Vagina (tissue), 2 donors: ENCODE data around the gene ALOXE3. TPM values are rescaled to one million over a fixed set of nuclear protein-coding genes. Genes with fewer than 3 reads are reported as not detected.

Source experiments
- DNase-seq, 2 donors: peaks; one replicate each; pipeline ENCODE4 v3.0.0-alpha.2; 2017; ENCODE audit errors: extremely low spot score in 2 of 2
- H3K27ac ChIP-seq: fragments of 200-600 bp; sonication (generic); one replicate; pipeline ENCODE4 v1.5.1; 2019
- H3K27me3 ChIP-seq: fragments of 200-600 bp; sonication (generic); one replicate; pipeline ENCODE4 v1.5.1; 2019
- H3K36me3 ChIP-seq, 2 donors: fragments of 200-600 bp; sonication (generic); one replicate each; pipeline ENCODE4 v1.5.1; 2017 to 2019
- H3K4me1 ChIP-seq: fragments of 200-600 bp; sonication (generic); one replicate; pipeline ENCODE4 v1.5.1; 2019
- H3K4me3 ChIP-seq, 2 donors: fragments of 200-600 bp; sonication (generic); 1 replicate in 1 of 2; 2 replicates in 1 of 2; pipeline ENCODE4 v1.5.1; 2016 to 2019
- H3K9me3 ChIP-seq: fragments of 200-600 bp; sonication (generic); one replicate; pipeline ENCODE4 v1.5.1; 2019
- POLR2A ChIP-seq, 2 donors: fragments of 450-650 bp; IDR thresholded peaks; one replicate each; pipeline ENCODE4 v1.6.1; 2017; ENCODE audit warnings: antibody characterized with exemption in 2 of 2, mild to moderate bottlenecking in 2 of 2, moderate library complexity in 2 of 2
- POLR2AphosphoS5 ChIP-seq, 2 donors: sonication (generic); formaldehyde crosslinking; IDR thresholded peaks; one replicate each; pipeline ENCODE4 v1.9.0; 2017; ENCODE audit warnings: antibody characterized with exemption in 2 of 2, mild to moderate bottlenecking in 2 of 2, low read depth in 1 of 2; ENCODE audit not compliant: insufficient read depth in 1 of 2
- intact Hi-C: fragments of 100-400 bp; cut with DNase I; formaldehyde crosslinking; loops from one replicate; pipeline ENCODE4 v1.15.1; 2023
- total RNA-seq: library from RNA; depleted of rRNA; stranded (reverse); fragments of >200 nt; gene quantifications from one replicate; pipeline ENCODE4 v1.2.3, GENCODE V29; 2016
- TF ChIP-seq, protein P1 (sequence below), 3 experiments: fragments of 450-650 bp in 2 of 3; fragments of 200-600 bp in 1 of 3; sonication (generic) in 1 of 3; IDR thresholded peaks; one replicate each; pipeline ENCODE4 v1.5.1; 2017 to 2019; ENCODE audit warnings: antibody characterized with exemption in 3 of 3, mild to moderate bottlenecking in 2 of 3, moderate library complexity in 2 of 3

ALOXE3 gene
- total RNA-seq, 1 donor from 2014 or later: 1.5 TPM

DNA sequence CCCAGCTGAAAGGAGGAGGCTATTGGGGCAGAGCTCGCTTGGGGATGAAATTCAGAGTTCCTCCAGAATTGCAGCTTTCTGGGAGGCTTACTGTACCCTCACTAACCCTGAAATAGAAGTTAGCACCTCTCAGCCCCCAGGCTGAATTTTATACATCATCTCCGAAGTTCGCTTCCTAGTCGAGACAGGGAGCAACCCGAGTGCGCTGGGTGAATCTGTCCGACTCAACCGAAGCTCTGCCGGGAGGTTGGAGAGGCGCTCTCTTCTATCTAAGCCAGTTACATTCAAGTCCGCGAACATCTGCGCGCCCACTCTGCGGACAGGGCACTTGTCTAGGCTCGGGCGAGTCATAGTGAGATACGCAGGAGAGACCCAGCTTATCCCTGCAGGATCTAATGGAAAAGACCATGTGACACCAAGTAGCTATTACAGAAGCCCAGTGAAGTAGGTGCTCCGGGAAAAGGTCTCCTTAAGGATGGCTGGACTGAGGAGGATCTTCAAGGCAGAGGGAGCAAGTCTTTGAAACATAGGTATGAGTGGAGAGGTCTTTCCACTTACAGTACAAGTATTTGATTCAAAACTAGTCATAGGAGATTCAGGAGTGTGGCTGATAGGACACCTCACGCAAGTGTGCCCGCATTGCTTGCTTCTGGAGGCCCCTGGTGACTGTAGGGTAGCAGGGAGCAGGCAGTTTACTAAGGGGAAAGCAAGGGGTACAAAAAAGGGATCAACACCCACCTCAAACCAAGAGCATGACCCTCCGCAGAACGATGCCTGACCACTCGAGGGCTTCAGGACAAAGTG, 6.2 kb upstream of the ALOXE3 start:
- Histone ChIP-seq H3K36me3 (no peaks in the 10 kb centered on the region), H3K9me3 (no peaks in the 10 kb centered on the region), H3K4me1 (peaks cover 64% of the 10 kb centered on the region), H3K27me3 (no peaks in the 10 kb centered on the region), H3K27ac (peak overlapping the region; percentile 98), H3K4me3 (peak overlapping the region; percentile 50 to 76)
- intact Hi-C loops: loop anchor here (5.0 kb wide), 1 partner anchor 98 kb away; no protein-coding TSS in a partner anchor
- no peak for DNase-seq
- no peak for TF ChIP-seq POLR2AphosphoS5 (IDR thresholded peaks at IDR 0.05; ENCODE audit: insufficient read depth in 1 of 2, low read depth in 1 of 2)
- TF ChIP-seq, protein P1, sequence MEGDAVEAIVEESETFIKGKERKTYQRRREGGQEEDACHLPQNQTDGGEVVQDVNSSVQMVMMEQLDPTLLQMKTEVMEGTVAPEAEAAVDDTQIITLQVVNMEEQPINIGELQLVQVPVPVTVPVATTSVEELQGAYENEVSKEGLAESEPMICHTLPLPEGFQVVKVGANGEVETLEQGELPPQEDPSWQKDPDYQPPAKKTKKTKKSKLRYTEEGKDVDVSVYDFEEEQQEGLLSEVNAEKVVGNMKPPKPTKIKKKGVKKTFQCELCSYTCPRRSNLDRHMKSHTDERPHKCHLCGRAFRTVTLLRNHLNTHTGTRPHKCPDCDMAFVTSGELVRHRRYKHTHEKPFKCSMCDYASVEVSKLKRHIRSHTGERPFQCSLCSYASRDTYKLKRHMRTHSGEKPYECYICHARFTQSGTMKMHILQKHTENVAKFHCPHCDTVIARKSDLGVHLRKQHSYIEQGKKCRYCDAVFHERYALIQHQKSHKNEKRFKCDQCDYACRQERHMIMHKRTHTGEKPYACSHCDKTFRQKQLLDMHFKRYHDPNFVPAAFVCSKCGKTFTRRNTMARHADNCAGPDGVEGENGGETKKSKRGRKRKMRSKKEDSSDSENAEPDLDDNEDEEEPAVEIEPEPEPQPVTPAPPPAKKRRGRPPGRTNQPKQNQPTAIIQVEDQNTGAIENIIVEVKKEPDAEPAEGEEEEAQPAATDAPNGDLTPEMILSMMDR (IDR thresholded peaks at IDR 0.05): no peak
- no peak for TF ChIP-seq POLR2A (IDR thresholded peaks at IDR 0.05)

DNA sequence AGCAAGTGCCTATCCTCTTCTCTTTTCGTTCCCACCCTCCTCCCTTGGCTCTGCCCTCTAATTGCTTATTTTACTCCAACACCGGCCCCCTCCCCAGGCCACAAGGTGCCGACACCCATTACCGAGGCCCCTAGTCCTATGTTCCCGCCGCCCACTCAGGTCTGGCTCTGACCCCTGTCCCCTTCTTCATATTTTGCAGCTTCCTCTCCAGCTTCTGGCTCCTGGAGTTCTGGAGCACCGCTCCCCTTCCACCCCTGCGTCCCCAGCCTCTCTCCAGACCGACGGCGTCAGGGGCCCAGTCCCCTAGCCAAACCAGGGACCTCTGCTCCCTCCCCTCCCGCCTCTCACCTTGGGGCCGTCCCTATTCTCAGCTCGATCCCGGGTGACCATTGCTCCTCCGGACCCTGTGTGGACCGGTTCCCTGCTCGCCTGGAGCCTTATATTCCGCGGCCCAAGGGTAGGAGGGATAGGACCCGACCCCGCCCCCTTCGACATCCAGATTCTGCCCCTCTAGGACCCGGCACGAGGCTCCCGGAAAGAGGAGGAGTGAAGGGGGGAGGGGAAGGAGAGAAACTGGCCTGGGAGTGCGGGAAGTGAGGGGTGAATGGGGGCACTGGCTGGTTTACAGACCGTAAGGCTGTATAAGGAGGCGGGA, 5.5 kb upstream of the ALOXE3 start, which contains the start of gene HES7:
Gene HES7 (minus strand): TSS at position 412 of the 655 bp plus-strand sequence. CDS start 22 bp downstream, at position 390.
- peak within 1 kb of the TSS; percentile 98 for H3K27ac ChIP-seq
- intact Hi-C loops: loop anchor here (5.0 kb wide), 1 partner anchor 98 kb away; no protein-coding TSS in a partner anchor
- no peaks in the 10 kb centered on the region for H3K36me3 ChIP-seq
- no peak for DNase-seq
- H3K4me3 ChIP-seq: peak within 1 kb of the TSS; percentile 50 to 76
- peaks cover 64% of the 10 kb centered on the region for H3K4me1 ChIP-seq
- no peaks in the 10 kb centered on the region for H3K9me3 ChIP-seq
- H3K27me3 ChIP-seq: no peaks in the 10 kb centered on the region
- TF ChIP-seq, protein P1 (IDR thresholded peaks at IDR 0.05): no peak
- no peak for TF ChIP-seq POLR2A (IDR thresholded peaks at IDR 0.05)
- TF ChIP-seq POLR2AphosphoS5 (IDR thresholded peaks at IDR 0.05; ENCODE audit: insufficient read depth in 1 of 2, low read depth in 1 of 2): no peak

GRCh38 chr17:8122924-8123694, 4.8 kb upstream of the ALOXE3 start:
- Histone ChIP-seq H3K4me1 (peaks cover 70% of the 10 kb centered on the region), H3K27me3 (no peaks in the 10 kb centered on the region), H3K27ac (peak overlapping the region; percentile 98), H3K4me3 (peak overlapping the region; percentile 50 to 76), H3K9me3 (no peaks in the 10 kb centered on the region), H3K36me3 (no peaks in the 10 kb centered on the region)
- DNase-seq: no peak
- TF ChIP-seq POLR2AphosphoS5 (IDR thresholded peaks at IDR 0.05; ENCODE audit: insufficient read depth in 1 of 2, low read depth in 1 of 2) (peak in 1 of 2 donors; percentile 5), POLR2A (IDR thresholded peaks at IDR 0.05) (peak in 1 of 2 donors; percentile 9)
- TF ChIP-seq, protein P1 (IDR thresholded peaks at IDR 0.05): no peak
- intact Hi-C loops: loop anchor here (5.0 kb wide), 1 partner anchor 99 kb away; no protein-coding TSS in a partner anchor

- Histone ChIP-seq H3K27me3 (no peaks in the 10 kb centered on the region), H3K27ac (peak overlapping the region; percentile 98), H3K36me3 (no peaks in the 10 kb centered on the region), H3K9me3 (no peaks in the 10 kb centered on the region), H3K4me1 (peaks cover 76% of the 10 kb centered on the region), H3K4me3 (peak overlapping the region; percentile 50 to 76)
- intact Hi-C loops: loop anchor here (5.0 kb wide), 1 partner anchor 100 kb away; no protein-coding TSS in a partner anchor
- no peak for DNase-seq
- TF ChIP-seq POLR2A (IDR thresholded peaks at IDR 0.05): no peak
- peak in 1 of 2 donors; percentile 21 for TF ChIP-seq POLR2AphosphoS5 (IDR thresholded peaks at IDR 0.05; ENCODE audit: insufficient read depth in 1 of 2, low read depth in 1 of 2)
- TF ChIP-seq, protein P1 (IDR thresholded peaks at IDR 0.05): no peak
Measured at GRCh38 chr17:8122422-8122923, 4.2 kb upstream of the ALOXE3 start.
